ENCODE results near the gene TOP2B.

The TOP2B gene

DNA sequence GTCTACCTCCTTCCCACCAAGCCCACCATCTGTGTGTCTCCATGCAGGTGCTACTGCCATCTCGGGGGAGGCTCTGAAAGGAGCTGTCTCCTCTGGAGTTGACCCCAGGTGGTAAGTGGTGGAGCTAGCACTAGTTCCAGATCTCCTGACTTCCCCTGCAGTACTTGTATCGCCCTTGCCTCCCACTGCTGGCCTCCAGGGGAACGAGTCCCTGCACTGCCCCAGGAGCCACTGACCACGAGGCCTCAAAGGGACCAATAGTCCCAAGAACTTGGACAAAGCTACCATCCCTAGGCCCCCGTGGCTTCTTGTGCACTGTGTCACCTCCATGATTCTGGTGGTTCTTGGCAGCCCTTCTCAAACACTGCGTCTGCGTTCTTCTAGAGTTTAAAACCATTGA is 98.9 kb downstream of the TOP2B start:
- no peak for DNase-seq (ENCODE audit: low read depth in 2 of 3, low spot score in 1 of 3)

DNA sequence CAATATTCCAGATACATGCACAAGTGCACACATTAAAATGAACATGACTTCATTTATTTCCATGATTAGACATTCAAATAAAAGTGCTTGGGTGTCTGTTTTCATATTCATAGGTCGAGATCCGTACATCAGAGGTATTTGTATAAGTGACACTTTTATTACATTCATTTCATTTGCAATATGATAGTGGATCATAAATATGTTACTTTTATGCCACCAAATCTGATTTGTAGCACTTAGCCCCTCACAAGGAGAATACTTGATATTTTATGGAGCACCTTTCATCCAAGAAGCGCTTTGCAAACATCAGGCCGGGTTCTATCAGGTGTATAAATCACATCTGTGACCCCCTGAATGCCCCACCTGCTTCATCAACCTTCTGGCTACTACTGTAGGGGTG is 100.6 kb downstream of the TOP2B start:
- no peak for DNase-seq (ENCODE audit: low read depth in 2 of 3, low spot score in 1 of 3)

DNA sequence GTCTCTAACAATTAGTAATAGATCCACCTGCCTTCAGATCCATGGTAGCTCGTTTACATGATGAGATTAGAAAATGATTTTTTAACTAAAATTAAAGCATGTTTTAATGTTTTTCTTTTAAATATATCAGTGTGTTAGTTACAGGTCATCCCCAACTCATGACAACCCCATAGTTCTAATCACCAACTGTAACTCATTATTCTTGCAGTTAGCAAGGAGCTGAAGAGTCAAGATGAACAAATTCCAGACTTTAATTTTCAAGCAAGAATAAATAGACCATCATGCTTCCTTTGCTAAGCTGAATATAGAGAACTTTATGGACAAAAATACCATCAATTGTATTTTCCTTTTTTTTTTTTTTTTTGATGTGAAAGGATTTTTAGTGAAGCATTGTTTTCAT is 101.1 kb downstream of the TOP2B start:
- DNase-seq (ENCODE audit: low read depth in 2 of 3, low spot score in 1 of 3), result no peak

DNA sequence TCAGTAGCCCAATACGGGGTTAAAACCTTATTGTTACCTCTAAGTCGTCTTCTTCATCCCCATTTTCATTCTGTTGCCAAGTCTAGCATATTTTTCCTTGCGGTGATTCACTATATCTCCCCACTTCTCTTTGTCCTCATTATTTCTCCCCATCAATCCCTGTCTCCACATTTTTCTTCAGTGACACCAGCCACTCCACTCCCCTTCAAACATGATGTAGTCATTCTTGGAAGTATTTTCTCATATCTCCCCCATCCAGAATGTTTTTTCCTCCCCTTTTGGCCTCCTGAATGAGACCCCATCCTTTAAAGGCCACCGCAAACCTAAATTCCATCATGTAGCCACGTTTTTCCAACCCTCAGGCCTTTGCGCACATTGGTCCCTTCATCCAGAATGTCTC is 105.9 kb downstream of the TOP2B start:
- DNase-seq (ENCODE audit: low read depth in 2 of 3, low spot score in 1 of 3), result no peak

DNA sequence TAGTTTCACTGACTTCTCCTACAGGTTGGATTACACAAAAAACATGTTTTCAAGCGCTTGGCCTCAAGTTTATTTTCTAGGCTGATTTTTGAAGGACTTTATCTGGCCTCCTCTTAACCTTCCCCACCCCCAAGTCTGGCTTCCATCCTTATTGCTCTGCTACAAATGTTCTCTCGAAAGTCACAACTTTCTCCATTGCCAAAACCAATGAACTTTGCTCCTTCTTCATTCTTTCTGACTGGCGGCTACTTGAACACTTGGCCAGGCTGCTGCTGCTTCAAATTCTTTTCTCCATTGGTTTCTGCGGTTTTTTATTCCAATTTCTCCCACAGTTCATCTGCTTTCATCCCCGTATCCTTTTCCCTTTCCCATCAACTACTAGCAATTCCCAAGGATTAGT is 106.6 kb downstream of the TOP2B start:
- no peak for DNase-seq (ENCODE audit: low read depth in 2 of 3, low spot score in 1 of 3)

DNA sequence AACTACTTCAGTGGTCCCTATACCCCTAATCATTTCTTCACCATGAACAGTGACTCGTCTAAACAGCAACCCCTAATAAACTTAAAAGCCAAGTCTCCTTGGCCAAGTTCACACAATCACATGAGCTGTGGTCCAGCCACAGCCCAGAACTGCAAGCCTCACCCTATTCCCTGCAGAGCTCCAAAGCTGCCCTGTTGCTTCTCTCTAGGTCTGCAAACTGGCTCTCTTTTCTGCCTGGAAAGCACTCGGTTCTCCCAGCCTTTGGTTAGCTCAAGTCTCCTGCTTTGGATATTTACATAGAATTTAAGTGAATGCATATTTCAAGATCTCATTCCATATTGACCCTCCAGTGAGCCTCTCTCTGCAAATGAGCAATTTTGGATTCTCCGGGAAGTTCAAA is 107.0 kb downstream of the TOP2B start:
- no peak for DNase-seq (ENCODE audit: low read depth in 2 of 3, low spot score in 1 of 3)

DNA sequence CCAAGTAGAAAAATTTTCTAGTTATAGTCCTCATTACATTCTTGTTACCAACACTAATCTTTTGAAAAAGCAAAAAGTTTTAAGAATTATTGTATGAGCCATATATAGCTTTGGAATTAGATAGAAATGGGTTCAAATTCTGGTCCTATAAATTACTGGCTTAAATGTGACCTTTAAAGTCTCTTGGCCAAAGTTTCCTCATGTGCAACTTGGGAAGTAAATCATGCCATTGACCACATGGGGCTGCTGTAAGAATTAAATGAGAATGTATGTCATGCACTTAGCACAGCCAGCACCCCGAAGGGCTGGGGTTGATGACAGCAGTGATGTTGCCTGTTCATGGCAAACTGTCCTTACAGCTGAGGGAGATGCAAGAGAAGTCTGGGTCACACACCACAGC is 108.3 kb downstream of the TOP2B start:
- DNase-seq (ENCODE audit: low read depth in 2 of 3, low spot score in 1 of 3), result no peak

DNA sequence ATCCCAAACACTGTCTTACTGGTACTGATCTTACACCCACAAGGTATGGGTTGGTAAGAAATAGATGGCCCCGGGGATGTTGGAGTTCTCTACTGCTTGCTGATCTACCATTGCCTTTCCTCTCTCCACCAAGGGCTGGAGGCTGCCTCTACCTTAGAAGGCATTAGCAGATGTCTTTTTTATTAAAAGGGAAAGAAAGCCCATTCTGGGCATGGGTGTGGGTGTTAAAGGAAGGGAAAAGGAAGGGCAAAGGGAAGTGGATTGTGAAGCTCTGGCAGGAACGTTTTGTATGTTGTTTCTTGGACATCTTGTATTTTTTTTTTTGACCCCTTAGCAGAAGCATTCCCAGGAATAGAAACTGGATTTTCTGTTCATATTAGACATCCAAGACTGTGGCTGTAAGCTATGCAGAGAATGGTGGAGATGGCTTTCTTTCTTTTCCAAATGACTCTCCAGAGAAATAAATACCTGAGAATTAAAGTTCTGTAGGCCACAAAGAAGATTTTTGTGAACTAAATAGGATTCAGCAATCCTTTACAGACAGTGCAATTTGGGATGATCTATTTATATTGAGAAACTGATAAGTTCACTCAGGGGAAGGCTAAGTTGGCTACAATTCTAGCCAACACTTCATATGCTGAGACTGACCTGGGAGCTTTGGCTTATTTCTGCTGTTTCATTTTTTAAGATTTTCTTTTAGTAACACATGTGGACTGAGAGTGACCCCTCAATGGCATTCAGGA is 108.8 kb downstream of the TOP2B start:
- no peak for DNase-seq (ENCODE audit: low read depth in 2 of 3, low spot score in 1 of 3)

DNA sequence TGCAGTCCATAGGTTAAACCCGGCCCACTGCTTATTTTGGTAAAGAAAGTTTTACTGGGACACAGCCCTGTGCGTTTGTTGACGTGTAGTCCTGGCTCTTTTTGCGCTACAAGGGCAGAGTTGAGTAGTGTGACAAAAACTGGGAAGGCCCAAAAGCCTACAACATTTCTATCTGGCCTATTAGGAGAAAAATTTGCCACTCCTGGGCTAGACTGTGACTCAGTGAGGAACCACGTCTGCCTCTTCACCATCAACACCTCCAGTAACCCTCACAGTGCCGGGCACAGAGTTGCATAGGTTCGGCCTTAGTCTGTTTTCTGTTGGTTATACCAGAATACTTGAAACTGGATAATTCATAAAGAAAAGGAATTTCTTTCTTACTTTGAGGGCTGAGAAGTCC is 110.3 kb downstream of the TOP2B start:
- DNase-seq (ENCODE audit: low read depth in 2 of 3, low spot score in 1 of 3), result no peak

DNA sequence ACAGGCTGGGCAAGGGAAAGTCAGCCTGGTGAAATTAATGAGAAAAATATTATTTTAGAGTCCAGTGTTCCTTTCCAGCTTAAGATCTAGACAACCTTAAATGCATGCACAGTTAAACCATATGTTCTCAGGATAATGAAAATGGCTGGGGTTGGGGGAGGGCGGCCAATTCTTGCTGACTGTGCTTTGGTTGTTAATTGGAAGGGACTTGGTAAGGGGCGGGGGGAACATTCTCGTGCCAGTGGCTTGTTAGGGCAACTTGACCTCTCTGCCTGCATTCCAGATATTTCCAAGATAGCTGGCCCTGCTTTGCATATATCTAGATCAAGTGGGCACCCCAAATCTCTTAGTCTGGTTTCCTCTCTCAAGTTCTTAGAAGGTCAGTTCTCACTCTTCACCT is 112.5 kb downstream of the TOP2B start:
- DNase-seq (ENCODE audit: low read depth in 2 of 3, low spot score in 1 of 3), result no peak

DNA sequence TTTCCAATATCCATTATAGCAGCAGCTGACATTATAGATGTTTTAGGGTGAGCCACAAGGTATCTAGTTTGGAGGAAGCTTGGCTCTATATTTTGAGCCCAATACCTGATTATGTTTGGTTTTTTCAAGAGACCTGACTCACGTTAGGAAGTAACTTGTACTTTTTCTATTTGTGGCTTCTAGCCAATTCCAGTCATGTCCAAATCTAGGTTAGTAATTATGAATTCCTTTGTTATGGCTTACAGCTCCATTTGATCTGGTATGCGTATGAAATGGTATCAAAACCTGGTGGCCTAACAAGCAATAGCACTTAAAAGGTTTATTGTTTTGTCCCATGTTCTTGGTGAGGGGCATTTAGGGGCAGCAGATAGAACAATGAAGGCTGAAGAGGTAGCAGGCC is 115.9 kb downstream of the TOP2B start:
- no peak for DNase-seq (ENCODE audit: low read depth in 2 of 3, low spot score in 1 of 3)

DNA sequence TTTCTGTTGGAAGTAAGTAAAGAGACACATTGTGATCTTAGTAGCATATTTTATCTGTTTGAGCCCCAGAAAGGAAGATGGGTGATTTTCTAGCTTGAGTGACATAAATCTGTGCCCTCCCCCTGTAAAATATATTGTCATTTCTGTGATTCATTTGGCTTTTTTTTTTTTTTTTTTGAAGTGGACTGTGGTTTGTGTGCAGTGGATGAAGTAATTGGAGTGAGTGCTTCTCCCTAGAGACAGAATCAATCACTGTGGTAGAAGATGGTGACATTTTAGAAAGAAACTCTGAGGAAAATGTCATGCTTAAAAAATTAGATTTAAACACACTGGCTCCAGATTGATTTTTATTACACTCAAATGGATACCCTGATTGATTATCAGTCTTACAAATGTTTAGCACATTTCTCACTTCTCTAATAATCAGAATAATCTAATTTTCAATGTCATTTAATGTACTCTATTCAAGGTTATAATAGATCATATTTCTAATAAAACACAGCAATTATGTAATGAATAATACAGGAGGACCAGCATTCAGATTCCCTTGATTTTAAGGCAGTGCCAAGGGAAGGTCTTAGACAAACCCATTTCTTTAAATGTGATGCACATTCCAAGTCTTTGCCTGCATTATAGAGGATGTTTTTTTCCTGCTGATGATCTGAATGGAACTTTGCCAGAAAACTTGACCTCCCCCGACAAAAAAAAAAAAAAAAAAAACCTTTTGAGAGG is 116.6 kb downstream of the TOP2B start:
- no peak for DNase-seq (ENCODE audit: low read depth in 2 of 3, low spot score in 1 of 3)
